ENCODE measurements around the gene KCNQ1.

KCNQ1 gene

DNA sequence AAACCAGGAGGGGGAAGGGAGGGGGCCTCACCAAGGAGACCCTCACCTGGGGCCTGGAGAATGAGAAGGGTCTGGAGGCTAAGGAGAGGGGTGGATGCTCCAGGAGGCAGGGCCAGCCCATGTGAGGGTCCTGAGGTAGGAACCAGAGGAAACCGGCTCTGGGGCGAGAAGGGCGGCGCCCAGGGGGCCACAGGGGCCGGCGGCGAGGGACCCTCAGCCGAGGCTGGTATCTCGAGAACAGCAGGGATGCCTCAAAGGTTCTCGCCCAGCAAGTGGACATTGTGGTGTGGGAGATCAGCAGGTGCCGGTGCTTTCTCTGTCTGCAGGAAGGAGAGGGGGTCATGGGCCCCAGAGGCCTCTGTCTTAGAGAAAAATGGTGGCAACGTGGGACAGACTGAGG lies 392.8 kb downstream of the KCNQ1 start:
- DNase-seq (ENCODE audit: insufficient read length, low spot score): no peak
- FAIRE-seq: no peak

DNA sequence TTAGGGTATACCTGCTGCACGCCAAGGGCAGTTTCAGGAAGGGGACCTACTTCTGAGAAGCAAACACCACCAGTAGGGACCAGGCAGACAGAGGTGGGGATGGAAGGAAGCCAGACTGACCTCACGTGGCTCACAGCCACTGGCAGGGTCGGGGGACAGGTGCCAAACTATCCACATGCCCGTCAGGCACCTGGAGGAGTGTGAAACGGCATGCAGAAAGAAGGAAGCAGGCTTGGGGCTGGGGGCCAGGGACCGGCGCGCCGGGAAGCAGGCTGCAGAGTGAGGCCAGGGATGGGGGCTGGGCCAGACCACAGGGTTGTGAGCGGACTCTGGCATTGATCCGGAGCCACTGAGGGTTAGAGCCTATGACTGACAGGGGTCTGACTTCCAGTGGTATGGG lies 393.3 kb downstream of the KCNQ1 start:
- FAIRE-seq (no peak), DNase-seq (ENCODE audit: insufficient read length, low spot score) (no peak)

DNA sequence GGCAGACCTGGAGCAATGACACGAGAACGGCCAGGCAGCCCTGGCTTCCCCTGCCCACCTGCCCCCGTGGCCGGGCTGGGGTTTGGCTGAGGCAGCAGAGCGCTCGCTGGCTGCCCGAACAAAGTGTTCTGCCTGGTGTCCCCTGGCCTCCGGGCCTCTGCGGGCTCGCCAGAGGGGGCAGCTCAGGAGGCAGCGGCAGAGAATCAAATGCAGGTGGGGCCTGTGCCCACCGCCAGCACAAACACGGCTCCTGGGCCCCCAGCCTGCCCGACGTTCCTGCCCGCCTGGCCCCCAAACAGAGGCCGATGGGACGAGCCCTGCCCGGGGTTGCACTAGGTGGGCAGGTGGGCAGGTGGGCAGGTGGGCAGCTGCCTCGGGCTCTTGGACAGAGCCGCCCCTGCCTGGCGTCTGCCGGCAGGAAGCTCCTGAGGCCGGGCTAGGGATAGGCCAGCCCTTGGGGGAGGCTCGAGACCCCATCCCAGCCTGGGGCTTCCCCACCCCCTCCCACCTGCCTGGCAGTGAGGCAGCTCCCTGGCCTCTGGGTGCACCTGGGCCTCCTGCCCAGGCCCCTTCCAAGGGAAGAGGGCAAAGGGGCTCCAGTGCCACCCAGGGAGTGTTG lies 394.0 kb downstream of the KCNQ1 start:
- no peak for FAIRE-seq

DNA sequence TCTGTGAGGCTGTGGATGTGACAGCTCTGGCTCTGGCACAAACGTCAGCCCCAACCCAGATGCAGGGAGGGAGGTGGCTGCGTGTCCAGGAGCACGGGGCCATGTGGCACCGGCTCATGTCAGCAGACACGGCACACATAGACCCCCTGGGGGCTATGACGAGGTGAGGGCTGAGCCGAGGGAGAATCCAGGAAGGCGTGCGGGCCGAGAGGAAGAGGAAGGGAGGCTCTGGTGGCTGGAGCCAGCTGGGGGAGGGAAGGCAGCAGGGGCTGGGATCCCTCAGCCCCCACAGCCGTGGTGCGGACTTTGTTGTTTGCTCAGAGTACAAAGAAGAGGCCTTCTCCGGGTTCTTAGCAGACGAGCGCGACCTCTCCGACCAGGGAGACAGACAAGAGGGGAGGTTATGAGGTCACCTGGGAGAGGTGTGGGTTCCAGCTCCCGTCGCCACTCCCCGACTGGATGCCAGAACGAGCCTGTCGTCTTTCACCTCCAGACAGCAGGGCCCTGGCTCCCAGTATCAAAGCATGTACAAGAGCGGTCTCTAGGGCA lies 394.7 kb downstream of the KCNQ1 start:
- FAIRE-seq (no peak), DNase-seq (ENCODE audit: insufficient read length, low spot score) (no peak)

More for the DNA sequence above, 394.0 kb downstream of the KCNQ1 start:
- no peak for DNase-seq (ENCODE audit: insufficient read length, low spot score)

DNA sequence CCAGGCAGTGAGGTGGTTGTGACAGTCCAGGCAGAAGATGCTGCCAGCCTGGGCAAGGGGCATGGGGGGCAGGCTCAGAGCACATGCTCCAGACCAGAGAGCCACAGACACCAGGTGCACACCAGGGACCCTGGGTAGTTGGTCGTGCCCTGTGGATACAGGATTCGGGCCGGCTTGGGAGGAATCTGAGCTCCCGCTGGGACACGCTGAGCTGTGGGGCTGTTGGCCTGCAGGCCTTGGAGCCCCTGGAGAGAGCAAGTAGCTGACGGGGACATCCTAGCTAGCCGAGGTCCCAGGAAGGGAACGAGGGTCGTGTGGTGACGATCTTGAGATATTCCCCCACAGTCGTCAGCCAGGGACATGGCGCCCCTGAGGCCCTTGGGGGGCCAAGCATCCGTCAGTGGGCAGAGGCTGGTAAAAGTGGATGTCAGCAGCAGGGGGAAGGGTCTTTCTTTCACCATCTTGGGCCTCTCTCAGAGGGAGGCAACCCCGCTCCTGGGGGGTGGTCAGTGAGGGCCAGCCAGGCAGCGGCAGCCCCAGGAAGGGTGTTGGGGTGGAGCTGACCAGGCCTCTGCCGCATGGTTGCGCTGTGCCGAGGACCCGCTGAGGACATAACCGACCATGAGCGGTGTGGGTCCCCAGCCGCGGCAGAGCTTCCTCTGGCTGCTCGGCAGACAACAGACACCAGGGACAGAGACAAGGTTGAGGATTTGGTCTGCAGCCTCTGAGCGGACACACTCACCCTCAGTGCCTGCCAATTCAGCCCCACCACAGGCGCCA lies 396.8 kb downstream of the KCNQ1 start:
- DNase-seq (ENCODE audit: insufficient read length, low spot score): no peak
- no peak for FAIRE-seq

DNA sequence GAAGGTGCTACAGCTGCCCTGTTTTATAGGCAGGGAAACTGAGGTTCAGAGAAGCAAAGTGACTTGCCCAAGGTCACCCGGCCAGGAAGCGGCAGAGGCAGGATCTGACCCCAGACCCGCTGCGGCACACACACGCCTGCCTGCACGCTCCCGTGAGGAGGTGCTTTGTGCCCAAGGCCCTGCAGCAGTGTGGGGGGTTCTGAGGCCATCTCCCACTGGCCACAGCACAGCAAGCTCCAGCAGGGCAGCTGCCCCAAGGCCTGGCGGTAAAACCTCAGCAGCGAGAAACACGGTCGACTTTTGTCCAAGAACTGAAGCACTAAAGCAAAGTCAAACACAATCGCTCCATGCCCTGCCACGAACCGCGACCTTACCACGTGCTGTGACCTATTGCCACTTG lies 398.1 kb downstream of the KCNQ1 start:
- DNase-seq (ENCODE audit: insufficient read length, low spot score) (no peak), FAIRE-seq (no peak)

DNA sequence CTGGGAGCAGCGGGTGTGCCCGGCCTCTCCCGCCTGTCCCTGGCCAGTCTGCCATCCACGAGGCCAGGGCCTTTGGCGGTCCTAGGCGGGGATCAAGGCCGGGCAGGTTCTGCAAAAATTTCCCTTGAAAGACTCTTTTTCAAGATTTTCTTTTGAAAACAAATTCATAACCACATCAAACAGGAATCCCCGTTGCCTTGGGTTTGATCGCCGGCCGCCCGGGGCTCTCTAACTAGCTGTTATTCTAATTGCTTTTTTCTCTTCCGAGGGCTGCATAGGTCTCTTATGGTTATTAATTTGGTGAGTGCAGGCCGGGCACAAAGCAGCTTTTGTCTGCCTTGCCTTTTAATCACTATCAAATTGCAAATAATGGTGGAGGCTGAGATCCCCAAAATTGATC lies 398.7 kb downstream of the KCNQ1 start:
- DNase-seq (ENCODE audit: insufficient read length, low spot score) (no peak), FAIRE-seq (no peak)

DNA sequence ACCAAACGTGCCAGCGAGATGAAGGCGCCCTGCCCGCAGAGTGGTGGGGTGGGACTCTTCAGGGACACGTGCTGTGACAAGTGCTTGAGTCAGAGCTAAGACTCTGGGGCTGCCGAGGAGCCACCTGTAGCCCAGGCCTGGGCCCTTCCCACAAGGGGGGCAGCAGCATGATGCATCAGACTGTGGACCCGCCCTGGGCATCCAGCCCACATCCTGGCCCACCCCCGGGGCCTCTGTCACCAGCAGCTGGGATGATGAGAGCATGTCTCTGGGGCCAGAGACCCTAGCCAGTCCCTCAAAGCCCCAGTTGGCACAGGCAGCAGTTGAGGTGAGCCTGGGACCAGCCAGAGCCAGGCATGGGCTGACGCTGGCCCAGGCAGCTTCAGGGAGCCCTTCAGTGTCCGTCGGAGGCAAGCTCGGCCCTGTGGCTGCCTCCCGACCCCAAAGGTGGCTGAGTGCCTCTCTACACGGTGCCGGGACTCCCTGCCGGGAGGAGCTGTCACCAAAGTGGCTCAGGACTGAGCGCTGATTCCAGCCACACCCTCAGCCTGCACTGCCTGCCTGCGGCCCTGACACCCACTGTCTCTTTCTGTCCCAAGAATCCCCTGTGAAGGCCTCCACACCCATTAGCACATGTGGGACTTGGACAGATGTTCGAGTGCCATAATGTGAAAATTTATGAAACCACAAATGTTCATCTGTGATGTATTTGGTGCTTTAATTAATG lies 399.5 kb downstream of the KCNQ1 start:
- DNase-seq (ENCODE audit: insufficient read length, low spot score) (no peak), FAIRE-seq (no peak)

DNA sequence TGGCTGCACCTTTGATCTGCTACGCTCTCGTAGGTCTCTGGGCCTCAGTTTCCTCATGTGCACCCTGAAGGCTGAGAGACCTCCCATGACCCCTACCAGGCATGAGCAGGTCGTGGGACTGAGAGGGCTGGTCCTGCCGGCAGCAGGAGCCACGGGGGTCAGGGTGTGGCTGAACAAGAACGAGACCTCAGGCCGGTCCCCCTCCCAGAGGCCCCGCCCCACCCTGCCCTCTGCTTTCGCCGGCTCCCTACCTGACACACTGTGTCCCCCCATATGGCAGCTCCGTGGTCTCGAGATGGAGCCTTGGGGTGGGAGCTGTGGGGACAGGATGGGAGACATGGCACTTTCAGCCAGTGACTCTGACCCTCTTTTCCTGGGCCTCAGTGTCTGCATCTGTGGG lies 400.2 kb downstream of the KCNQ1 start:
- no peak for FAIRE-seq
- DNase-seq (ENCODE audit: insufficient read length, low spot score): no peak

DNA sequence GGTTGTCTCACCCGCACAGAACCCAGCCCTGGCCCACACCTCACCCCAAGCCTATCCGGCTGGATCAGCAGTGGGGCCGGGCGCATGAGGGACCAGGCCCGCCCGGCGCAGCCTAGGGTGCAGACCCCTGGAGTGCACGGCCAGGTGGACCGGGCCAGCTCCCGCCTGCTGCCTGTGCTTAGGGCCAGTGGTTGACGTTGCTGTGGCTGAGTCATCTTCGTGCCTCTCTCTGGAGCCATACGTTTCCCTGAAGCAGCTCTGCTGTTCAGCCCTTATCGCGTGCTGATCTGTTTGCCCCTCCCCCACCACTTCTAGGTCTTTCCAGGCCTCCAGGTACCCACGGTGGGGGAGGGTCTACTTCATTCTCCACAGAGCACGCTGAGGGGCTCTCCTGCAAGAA lies 401.2 kb downstream of the KCNQ1 start:
- no peak for DNase-seq (ENCODE audit: insufficient read length, low spot score)
- no peak for FAIRE-seq

DNA sequence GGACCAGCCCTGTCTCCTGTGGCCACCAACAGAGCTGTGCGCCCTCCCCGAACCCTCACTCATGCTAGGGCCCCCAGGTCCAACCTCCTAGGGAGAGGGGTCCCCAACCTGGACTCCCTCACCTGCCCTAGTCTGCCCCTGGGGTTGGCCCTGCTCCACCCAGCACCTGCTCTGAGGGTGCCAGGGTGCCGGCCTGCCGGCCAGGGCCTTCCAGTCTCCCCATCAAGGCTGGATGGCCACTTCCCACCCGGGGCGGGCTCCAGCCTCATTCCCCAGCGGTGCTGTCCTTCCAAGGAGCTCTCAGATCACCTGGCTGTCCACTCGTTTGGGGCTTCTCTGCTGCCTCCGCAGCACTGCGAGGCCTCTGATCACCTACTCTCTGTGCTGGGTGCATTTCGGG lies 401.7 kb downstream of the KCNQ1 start:
- no peak for FAIRE-seq

DNA sequence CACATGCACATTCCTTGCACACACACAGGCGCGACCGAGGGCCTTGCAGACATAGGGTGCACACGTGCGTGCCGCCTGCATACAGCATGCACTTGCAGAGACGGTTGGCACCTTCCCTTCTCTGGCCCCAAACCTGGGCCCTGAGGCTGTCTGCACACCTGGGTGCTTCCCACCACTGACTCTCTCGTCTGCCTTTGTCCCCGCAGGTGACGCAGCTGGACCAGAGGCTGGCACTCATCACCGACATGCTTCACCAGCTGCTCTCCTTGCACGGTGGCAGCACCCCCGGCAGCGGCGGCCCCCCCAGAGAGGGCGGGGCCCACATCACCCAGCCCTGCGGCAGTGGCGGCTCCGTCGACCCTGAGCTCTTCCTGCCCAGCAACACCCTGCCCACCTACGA lies 402.8 kb downstream of the KCNQ1 start:
- DNase-seq (ENCODE audit: insufficient read length, low spot score): no peak
- FAIRE-seq: no peak

More for the DNA sequence above, 401.7 kb downstream of the KCNQ1 start:
- no peak for DNase-seq (ENCODE audit: insufficient read length, low spot score)

DNA sequence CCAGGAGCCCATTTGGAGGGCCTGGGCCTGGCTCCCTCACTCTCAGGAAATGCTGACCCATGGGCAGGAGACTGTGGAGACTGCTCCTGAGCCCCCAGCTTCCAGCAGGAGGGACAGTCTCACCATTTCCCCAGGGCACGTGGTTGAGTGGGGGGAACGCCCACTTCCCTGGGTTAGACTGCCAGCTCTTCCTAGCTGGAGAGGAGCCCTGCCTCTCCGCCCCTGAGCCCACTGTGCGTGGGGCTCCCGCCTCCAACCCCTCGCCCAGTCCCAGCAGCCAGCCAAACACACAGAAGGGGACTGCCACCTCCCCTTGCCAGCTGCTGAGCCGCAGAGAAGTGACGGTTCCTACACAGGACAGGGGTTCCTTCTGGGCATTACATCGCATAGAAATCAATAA lies 403.7 kb downstream of the KCNQ1 start:
- FAIRE-seq (no peak), DNase-seq (ENCODE audit: insufficient read length, low spot score) (no peak)

DNA sequence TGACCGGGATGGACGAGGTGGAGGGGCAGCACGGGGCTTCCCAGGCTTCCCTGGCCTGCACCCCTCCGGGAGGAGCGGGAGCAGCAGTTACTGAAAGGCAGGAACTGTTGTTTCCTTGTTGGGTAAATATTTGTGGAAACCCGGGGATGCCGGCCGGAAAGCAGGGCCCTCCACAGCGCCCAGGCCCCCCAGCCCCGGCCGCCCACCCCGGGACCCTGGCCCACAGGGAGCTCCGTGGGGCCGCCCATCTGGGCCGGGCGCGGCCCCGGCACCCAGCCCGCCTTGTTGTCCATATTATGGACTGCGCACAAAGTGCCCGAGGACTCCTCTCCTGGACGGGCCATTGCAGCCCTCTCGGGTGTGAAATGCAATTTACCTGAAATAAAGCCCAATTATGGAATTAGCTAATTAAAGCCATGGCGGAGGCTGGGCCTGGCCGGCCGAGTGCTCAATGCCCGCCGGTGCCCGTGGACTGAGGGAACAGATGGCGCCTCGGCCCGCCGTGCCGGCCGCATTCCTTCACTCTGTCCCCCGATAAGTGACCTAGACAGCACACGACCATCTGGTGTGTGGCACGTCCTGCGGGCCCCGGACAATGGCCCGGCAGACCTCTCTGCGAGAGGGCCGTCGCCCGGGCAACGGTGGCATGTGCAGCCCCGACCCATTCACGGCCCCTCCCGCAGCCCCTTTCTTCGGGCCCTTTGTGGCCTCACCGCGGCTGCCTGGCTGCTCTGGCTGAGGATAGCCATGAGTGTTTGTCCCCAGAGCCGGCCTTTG lies 405.4 kb downstream of the KCNQ1 start:
- FAIRE-seq: no peak
- DNase-seq (ENCODE audit: insufficient read length, low spot score): no peak

DNA sequence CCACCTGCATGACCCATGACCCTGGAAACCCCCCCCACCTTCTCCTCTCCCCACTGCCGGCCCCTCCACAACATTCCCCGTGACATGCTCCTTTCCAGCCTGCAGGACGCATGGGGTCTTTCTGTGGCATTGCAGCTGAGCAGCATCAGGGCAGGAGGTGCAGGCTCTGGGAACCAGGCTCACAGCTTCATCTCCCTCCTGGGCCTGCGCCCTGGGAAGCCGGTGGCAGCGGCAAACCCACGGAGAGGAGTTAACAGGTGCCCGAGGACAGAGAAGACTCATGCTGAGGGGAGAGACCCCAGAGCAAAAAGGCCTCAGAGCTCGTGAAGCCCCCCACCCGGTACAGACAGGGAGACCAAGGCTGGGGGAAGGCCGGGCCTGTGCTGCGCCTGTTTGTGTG lies 408.6 kb downstream of the KCNQ1 start:
- DNase-seq (ENCODE audit: insufficient read length, low spot score) (no peak), FAIRE-seq (no peak)

DNA sequence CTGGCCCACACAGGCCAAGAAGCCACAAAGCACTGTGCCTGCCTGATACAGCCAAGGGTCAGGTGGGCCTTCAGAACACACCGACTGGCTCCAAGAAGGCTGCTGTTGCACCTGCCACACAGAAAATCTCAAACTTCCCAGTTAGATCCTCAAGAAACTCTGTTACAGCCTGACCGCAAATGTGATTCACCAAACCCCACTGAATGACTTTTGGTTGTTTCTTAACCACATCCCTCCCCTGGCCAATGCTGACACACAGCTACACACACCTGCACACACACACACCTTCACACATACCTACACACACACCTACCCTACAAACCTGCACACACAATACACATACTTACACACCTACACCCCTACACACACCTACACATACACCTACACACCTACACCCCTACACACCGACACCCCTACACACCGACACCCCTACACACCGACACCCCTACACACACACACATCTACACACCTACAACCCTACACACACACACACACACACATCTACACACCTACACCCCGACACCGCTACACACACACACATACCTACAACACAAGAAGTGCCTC lies 409.3 kb downstream of the KCNQ1 start:
- DNase-seq (ENCODE audit: insufficient read length, low spot score): no peak
- no peak for FAIRE-seq

DNA sequence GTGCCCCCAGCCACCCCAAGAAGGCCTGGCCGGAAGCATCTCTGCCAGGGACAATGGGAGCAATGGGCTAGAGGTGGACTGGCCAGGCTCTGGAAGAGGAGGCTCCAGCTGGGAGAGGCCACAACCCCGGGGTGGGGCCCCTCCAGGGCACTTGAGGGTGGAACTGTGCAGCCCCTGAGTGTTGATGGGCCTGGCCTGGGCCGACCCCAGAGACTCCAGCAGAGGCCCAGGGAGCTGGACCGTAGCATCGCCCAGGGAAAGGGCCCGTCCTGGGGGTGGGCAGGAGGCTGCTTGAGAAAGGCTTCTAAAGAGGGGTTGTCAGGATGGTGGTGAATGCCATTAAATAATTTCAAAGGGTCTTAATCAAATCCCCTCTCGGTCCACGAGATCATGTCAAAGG lies 410.4 kb downstream of the KCNQ1 start:
- no peak for DNase-seq (ENCODE audit: insufficient read length, low spot score)
- no peak for FAIRE-seq

DNA sequence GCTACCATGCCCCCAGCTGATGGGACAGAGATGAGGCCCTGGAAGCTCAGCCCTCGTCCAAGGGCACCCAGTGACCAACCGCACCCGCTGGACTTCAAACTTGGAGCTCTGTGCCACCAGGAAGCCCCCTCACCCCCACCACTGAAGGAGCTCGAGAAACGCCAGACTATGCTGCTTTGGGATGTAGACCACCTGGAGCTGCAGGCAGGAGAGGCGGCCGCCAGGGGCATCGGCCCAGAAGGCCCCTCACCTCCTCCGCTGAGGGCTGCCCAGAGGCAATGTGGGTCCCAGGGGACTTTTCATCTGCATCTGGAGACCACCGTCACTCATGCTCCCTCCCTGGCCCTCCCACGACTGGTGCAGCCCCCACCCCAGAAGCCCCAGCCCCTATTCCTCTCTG lies 412.5 kb downstream of the KCNQ1 start:
- FAIRE-seq: no peak

DNA sequence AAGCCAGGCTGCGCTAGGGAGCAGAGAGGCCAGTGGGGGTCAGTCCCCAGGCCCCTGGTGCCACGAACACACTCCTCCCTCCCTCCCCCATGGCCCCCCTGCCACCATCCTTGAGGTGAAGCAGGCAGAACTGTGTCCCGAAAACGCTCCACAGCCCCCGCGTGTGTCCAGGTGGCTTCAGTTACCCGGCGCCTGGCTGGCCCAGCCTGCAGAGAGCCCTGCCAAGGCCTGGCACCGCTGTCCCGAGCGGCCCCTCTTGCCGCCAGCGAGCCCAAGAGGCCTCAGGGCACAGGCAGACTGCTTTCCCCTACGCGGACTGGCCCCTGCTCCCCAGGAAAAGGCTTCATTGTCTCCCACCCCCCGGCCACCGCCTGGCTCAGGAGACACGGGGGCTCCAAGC lies 413.1 kb downstream of the KCNQ1 start:
- no peak for FAIRE-seq
- no peak for DNase-seq (ENCODE audit: insufficient read length, low spot score)

More for the DNA sequence above, 412.5 kb downstream of the KCNQ1 start:
- DNase-seq (ENCODE audit: insufficient read length, low spot score): no peak

DNA sequence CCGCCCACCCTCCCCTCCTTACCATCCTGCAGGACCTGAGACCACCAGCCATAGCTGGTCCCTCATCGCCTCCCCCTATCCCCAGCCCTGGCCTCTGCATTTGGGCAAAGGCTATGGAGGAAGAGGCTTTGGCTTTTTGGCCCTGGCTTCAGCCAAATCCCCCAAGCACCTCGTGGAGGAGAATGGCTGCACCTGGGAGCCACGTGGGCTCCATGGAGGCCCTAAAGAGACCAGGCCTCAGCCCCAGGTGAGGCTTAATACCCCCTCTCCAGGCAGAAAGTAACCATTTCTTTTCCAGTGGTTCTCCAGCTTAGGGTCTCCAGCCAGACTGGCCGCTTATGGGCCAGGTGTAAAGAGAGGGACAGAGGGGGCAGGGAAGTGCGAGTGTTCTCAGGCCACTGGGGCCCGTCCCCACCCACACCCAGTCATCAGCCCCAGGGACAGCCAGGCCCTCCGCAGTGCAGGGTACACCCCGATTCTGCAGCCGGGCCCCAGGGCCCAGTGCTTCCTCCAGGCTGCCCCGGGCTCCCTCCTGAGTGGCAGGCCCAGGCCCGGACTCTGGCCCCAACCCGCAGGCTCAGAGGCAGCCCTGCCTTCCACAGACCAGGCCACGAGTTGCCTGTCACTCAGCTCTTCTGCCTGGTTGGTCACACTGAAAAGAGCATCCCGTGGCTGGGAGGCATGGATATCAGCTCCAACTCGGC lies 414.3 kb downstream of the KCNQ1 start:
- no peak for FAIRE-seq

More for the DNA sequence above, 414.3 kb downstream of the KCNQ1 start:
- no peak for DNase-seq (ENCODE audit: insufficient read length, low spot score)
